Breast epithelium (tissue), 3 donors: ENCODE data around the gene FCER2.

Experiments
- CTCF ChIP-seq, 3 donors: fragments of 450-650 bp; IDR thresholded peaks; one replicate each; pipeline ENCODE4 v1.5.1; 2016 to 2017; ENCODE audit warnings: antibody characterized with exemption in 3 of 3, mild to moderate bottlenecking in 3 of 3, moderate library complexity in 3 of 3
- POLR2A ChIP-seq: fragments of 450-650 bp; IDR thresholded peaks from one replicate; pipeline ENCODE4 v1.6.1; 2016; ENCODE audit warnings: antibody characterized with exemption, mild to moderate bottlenecking, moderate library complexity
- POLR2AphosphoS5 ChIP-seq, 3 donors: sonication (generic); formaldehyde crosslinking; IDR thresholded peaks; one replicate each; pipeline ENCODE4 v1.6.1; 2017; ENCODE audit warnings: antibody characterized with exemption in 3 of 3

- TF ChIP-seq CTCF (IDR thresholded peaks at IDR 0.05): no peak
- TF ChIP-seq POLR2A: no peak
- TF ChIP-seq POLR2AphosphoS5 (IDR thresholded peaks at IDR 0.05): no peak
These were observed 38.7 kb upstream of the FCER2 start for GRCh38 chr19:7740682-7741054.
